Adrenal gland (tissue), 12 donors: ENCODE results near the gene CACNA1H. TPM values are rescaled to one million over a fixed set of nuclear protein-coding genes. Genes with fewer than 3 reads are reported as not detected.

Experiments used
- DNase-seq, 7 donors: peaks; one replicate each; pipeline ENCODE4 v3.0.0-alpha.2; 2019 to 2020
- H3K27ac ChIP-seq, 5 donors: fragments of 200-600 bp; sonication (generic) in 4 of 5; 1 replicate in 3 of 5; 2 replicates in 2 of 5; pipeline versions ENCODE4 v1.5.1 to v1.8.0; 2016 to 2020; ENCODE audit warnings: mild to moderate bottlenecking in 1 of 5
- H3K27me3 ChIP-seq: fragments of 200-600 bp; 2 replicates; pipeline ENCODE4 v1.8.0; 2021
- H3K36me3 ChIP-seq, 2 donors: fragments of 200-600 bp; replicated peaks in 1 of 2; 1 replicate in 1 of 2; 2 replicates in 1 of 2; pipeline versions ENCODE4 v1.5.1 to v1.8.0; 2018 to 2022
- H3K4me1 ChIP-seq, 2 donors: fragments of 200-600 bp; replicated peaks in 1 of 2; 1 replicate in 1 of 2; 2 replicates in 1 of 2; pipeline versions ENCODE4 v1.5.1 to v1.8.0; 2018 to 2021
- H3K4me3 ChIP-seq, 4 donors: fragments of 200-600 bp; sonication (generic) in 3 of 4; one replicate each; pipeline ENCODE4 v1.5.1; 2016 to 2018
- H3K9me3 ChIP-seq, 3 donors: fragments of 200-600 bp; sonication (generic) in 1 of 3; replicated peaks in 1 of 3; 1 replicate in 2 of 3; 2 replicates in 1 of 3; pipeline versions ENCODE4 v1.5.1 to v1.8.0; 2016 to 2021
- CTCF ChIP-seq, 6 experiments: fragments of 450-650 bp in 4 of 6; fragments of 200-600 bp in 2 of 6; sonication (generic) in 1 of 6; IDR thresholded peaks; 1 replicate in 5 of 6; 2 replicates in 1 of 6; pipeline versions ENCODE4 v1.5.1 to v1.8.0; 2016 to 2021; ENCODE audit warnings: antibody characterized with exemption in 6 of 6, mild to moderate bottlenecking in 2 of 6, moderate library complexity in 1 of 6
- POLR2A ChIP-seq, 2 donors: fragments of 450-650 bp; IDR thresholded peaks; one replicate each; pipeline ENCODE4 v1.6.1; 2017; ENCODE audit warnings: antibody characterized with exemption in 2 of 2, mild to moderate bottlenecking in 2 of 2, moderate library complexity in 1 of 2
- WGBS, 4 donors: extraction: QIAGEN DNeasy Blood & Tissue Kit in 2 of 4; methylation state at CpG; one replicate each; pipeline versions ENCODE4 v1.1.5 to v1.1.7; 2013 to 2017; 5-methylcytosine and 5-hydroxymethylcytosine counted together
- intact Hi-C, 2 donors: fragments of 100-400 bp; cut with DNase I; formaldehyde crosslinking; loops; one replicate each; pipeline versions ENCODE4 v1.14.1 to v1.15.0; 2022 to 2023
- polyA plus RNA-seq, 3 donors: library from polyadenylated mRNA; stranded (reverse); fragments of 200-250 nt in 2 of 3; fragments of 350-450 nt in 1 of 3; fragmentation: Illumina TruSeq in 1 of 3; extraction: RNeasy Lipid Tissue Mini Kit (QIAGEN cat#74804) in 1 of 3; gene quantifications; one replicate each; pipeline ENCODE4 v1.2.3, GENCODE V29; 2013 to 2014
- total RNA-seq, 9 donors: library from RNA; depleted of rRNA in 4 of 9; stranded (reverse); fragments of >200 nt in 4 of 9; fragments of 120-200 nt in 1 of 9; fragmentation: NEBNext Ultra II Directional in 1 of 9; extraction: Animal tissue kit (Norgen Biotek cat#: 25700) in 1 of 9; gene quantifications; one replicate each; pipeline versions ENCODE4 v1.1.0 to v1.2.4, GENCODE V29; 2013 to 2023
- donor health status: healthy with polysubstance abuse.
- donor health status: Bipolar disorder and iron deficiency.
- donor health status: DM: yes; HTN: yes; CAD: no.
- donor health status: DM: no; HTN: no; CAD: no.
- donor health status: DM: no; HTN: no; CAD: no.
- donor health status: DM: yes; HTN: yes; CAD: no.

Gene CACNA1H
- total and polyA plus RNA-seq, 12 donors, result 14.0 to 121 (median 34.9) TPM

- Histone ChIP-seq H3K27me3 (no peaks in the 10 kb centered on the region), H3K4me1 (peaks cover 32 to 44% of the 10 kb centered on the region in 2 donors), H3K4me3 (peak overlapping the region in 1 of 4 donors; percentile 7), H3K36me3 (no peaks in the 10 kb centered on the region), H3K9me3 (no peaks in the 10 kb centered on the region), H3K27ac (peak overlapping the region; percentile 68 to 91 (median 88))
- no peak for TF ChIP-seq CTCF (IDR thresholded peaks at IDR 0.05)
- TF ChIP-seq POLR2A (IDR thresholded peaks at IDR 0.05), result peak in 1 of 2 donors; percentile 72
- 22 to 47% (median 40%) methylated on average over 28 to 56 of the region's 56 CpGs for WGBS, 4 donors
- peak; percentile 88 to 95 (median 93) for DNase-seq
- intact Hi-C loops, result no loop called here
Observed at GRCh38 chr16:1159973-1160772, 7.3 kb downstream of the CACNA1H start.

GRCh38 chr16:1160773-1161348 is 8.0 kb downstream of the CACNA1H start:
- no peaks in the 10 kb centered on the region for H3K27me3 ChIP-seq
- H3K9me3 ChIP-seq, result no peaks in the 10 kb centered on the region
- DNase-seq, result peak in 6 of 7 donors; percentile 52 to 71 (median 68)
- H3K36me3 ChIP-seq, result no peaks in the 10 kb centered on the region
- 40 to 80% (median 46%) methylated on average over 1 to 34 of the region's 34 CpGs for WGBS, 4 donors
- intact Hi-C loops, result no loop called here
- H3K27ac ChIP-seq, result peak overlapping the region in 4 of 5 donors; percentile 68 to 91 (median 88)
- peak overlapping the region in 1 of 4 donors; percentile 7 for H3K4me3 ChIP-seq
- H3K4me1 ChIP-seq, result peaks cover 32 to 43% of the 10 kb centered on the region in 2 donors
- TF ChIP-seq CTCF (IDR thresholded peaks at IDR 0.05) (no peak), POLR2A (IDR thresholded peaks at IDR 0.05) (no peak)

GRCh38 chr16:1162701-1163566 is 10.0 kb downstream of the CACNA1H start:
- TF ChIP-seq POLR2A (IDR thresholded peaks at IDR 0.05) (no peak), CTCF (IDR thresholded peaks at IDR 0.05) (no peak)
- no peak overlapping the region for H3K4me3 ChIP-seq
- 60 to 75% (median 72%) methylated on average over 13 to 38 of the region's 38 CpGs for WGBS, 4 donors
- intact Hi-C loops, result no loop called here
- peaks cover 32 to 38% of the 10 kb centered on the region in 2 donors for H3K4me1 ChIP-seq
- H3K27me3 ChIP-seq, result no peaks in the 10 kb centered on the region
- H3K36me3 ChIP-seq, result no peaks in the 10 kb centered on the region
- DNase-seq, result no peak
- H3K9me3 ChIP-seq, result no peaks in the 10 kb centered on the region
- H3K27ac ChIP-seq, result no peak overlapping the region
